ENCODE data around the gene AKR1B1. TPM values are rescaled to one million over a fixed set of nuclear protein-coding genes. Genes with fewer than 3 reads are reported as not detected.

The AKR1B1 gene
- total RNA-seq = 100 to 1,000 TPM in 3 of 4 donors, 10 to 100 TPM in 1; 66.0 to 110 (median 104) TPM

DNA sequence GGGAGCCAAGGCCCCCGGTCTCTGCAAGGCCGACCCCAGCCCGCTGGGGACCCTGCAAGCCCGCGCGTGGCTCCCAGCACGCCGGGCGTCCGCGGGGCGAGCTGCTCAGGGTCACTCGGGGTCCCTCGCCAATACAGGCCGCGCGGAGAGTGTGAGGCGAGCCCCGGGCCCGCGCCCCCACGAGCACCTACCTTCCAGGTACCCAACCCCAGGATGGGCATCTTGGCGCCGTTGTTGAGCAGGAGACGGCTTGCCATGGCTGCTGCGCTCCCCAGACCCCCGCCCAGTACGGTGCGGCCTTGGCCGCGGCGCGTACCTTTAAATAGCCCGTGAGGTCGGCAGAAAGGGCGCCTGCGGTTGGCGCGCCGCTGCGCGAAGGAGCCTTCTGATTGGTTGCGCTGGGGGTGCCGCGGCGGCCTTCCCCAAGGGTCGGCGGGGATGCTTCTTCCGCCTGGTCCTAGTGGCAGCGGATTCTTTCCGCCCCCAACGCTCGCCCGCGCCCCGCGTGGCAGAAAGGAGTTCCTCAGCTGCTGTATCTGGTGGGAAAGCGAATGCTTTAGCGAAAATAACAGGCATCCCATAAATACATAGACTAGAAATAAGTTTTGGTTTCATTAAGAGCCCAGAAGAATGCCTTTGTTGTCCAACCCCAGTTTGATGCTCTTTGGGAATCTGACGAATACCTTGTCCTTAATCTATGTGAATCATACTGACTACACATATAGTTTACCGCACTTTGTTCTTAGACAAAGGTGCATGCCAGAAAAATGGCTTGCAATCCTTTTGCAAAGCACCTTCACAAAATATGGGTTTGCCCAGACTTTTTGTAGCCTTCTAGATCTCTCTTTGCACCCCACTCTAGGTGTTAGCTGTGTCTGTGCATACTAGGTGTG lies at the start of gene AKR1B1:
TSS of gene AKR1B1 (minus strand) at position 295 of the 893 bp plus-strand sequence. CDS start at position 257, 38 bp downstream.
- ATAC-seq (ENCODE audit: low FRiP score) = peak; percentile 96
- peak; percentile 51 for DNase-seq (ENCODE audit: low spot score)
- TF ChIP-seq, protein P1, sequence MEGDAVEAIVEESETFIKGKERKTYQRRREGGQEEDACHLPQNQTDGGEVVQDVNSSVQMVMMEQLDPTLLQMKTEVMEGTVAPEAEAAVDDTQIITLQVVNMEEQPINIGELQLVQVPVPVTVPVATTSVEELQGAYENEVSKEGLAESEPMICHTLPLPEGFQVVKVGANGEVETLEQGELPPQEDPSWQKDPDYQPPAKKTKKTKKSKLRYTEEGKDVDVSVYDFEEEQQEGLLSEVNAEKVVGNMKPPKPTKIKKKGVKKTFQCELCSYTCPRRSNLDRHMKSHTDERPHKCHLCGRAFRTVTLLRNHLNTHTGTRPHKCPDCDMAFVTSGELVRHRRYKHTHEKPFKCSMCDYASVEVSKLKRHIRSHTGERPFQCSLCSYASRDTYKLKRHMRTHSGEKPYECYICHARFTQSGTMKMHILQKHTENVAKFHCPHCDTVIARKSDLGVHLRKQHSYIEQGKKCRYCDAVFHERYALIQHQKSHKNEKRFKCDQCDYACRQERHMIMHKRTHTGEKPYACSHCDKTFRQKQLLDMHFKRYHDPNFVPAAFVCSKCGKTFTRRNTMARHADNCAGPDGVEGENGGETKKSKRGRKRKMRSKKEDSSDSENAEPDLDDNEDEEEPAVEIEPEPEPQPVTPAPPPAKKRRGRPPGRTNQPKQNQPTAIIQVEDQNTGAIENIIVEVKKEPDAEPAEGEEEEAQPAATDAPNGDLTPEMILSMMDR (IDR thresholded peaks at IDR 0.05) = no peak

DNA sequence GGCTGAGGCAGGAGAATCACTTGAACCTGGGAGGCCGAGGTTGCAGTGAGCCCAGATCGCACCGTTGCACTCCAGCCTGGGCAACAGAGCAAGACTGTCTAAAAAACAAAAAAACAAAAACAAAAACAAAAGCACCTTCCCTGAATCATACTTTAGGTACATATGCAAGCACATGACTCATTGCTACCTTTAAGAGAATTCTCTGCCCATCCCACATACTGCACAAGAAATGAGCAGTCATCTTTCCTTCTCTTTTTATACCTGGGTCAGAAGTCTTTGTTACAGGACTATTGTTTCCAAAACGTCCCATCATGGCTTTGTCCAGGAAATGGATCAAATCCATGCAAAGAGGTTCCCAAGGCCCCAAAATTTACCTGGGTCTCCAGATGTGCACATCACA lies 47.0 kb upstream of the AKR1B1 start:
- ATAC-seq (ENCODE audit: low FRiP score) (no peak), DNase-seq (ENCODE audit: low spot score) (no peak)
- TF ChIP-seq, protein P1 (IDR thresholded peaks at IDR 0.05) = no peak

DNA sequence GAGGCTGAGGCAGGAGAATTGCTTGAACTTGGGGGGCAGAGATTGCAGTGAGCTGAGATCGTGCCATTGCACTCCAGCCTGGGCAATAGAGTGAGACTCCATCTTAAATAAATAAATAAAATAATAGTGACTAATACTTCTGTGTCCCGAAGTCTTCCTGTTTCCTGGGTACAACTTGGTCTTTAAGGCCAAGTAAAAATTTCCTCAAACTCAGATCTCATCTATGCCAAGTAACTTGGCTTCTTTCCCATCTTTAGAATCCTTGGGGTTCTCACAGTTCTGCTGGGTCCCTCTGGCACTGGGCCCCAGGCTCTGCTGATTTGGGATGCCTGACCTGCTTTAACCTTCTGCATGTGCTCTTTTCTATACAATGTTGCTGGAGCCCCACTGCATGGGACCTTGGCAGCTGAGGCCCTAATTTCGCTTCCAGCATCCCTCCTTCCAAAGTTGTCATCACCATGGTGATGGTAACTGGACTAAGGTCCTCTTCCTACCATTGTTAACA lies 45.8 kb upstream of the AKR1B1 start:
- TF ChIP-seq, protein P1 (IDR thresholded peaks at IDR 0.05) = no peak
- DNase-seq (ENCODE audit: low spot score) (no peak), ATAC-seq (ENCODE audit: low FRiP score) (no peak)

DNA sequence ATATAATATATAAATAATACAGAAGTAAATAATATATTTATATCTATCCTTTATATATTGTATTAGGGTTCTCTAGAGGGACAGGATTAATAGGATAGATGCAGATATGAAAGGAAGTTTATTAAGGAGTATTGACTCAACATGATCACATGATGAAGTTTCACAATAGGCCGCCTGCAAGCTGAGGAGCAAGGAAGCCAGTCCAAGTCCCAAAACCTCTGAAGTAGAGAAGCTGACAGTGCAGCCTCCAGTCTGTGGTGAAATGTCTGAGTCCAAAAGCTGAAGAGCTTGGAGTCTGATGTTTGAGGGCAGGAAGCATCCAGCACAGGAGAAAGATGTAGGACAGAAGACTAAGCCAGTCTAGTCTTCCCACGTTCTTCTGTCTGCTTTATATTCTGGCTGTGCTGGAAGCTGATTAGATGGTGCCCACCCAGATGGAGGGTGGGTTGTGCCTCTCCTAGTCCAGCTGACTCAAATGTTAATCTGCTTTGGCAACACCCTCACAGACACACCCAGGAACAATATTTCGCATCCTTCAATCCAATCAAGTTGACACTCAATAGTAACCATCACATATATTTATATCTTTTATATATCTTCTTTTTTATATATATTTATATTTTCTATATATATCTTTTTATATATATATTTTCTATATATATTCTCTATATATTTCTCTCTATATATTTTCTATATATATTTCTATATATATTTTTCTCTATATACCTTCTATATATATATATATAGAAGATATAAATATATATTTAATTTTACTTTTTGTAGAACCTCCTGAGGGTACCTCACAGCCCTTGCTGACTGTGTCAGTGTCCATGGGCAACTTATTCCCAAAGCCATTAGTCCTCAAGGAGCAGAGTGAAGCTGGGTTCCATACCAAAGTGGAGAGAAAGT lies 43.8 kb upstream of the AKR1B1 start:
- no peak for DNase-seq (ENCODE audit: low spot score)
- no peak for ATAC-seq (ENCODE audit: low FRiP score)
- TF ChIP-seq, protein P1 (IDR thresholded peaks at IDR 0.05) = no peak

DNA sequence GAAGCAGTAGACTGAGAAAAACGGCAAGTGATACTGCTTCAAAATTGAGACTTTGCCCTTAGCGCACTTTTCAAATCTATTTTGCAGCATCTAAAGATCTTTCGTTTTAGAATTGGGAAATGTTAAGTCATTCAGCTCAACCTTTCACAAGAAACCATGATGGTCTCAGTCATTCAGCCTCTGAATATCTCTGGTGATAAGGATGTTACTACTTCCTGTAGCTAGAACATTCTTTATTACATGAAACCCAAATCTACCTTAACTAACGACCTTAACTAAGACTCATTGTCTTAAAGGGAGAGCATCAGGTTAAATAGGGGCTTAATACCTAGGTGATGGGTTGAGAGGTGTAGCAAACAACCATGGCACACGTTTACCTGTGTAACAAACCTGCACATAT lies 42.1 kb upstream of the AKR1B1 start:
- DNase-seq (ENCODE audit: low spot score) (no peak), ATAC-seq (ENCODE audit: low FRiP score) (no peak)
- TF ChIP-seq, protein P1 (IDR thresholded peaks at IDR 0.05) = no peak

DNA sequence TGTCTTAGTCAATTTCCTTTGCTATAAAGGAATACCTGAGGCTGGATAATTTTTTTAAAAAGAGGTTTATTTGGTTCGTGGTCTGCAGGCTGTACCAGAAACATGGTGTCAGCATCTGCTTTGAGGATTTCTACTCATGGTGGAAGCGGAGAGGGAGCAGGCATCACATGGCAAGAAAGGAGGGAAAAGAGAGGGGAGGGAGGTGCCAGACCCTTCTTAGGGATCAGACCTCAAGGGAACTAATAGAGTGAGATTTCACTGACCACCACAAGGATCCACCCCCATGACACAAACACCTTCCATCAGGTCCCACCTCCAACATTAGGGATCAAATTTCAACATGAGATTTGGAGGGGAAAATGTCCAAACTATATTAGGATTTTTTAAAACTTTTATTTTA lies 41.5 kb upstream of the AKR1B1 start:
- ATAC-seq (ENCODE audit: low FRiP score) (no peak), DNase-seq (ENCODE audit: low spot score) (no peak)
- TF ChIP-seq, protein P1 (IDR thresholded peaks at IDR 0.05) = no peak
